Cardiac fibroblast (primary cell): ENCODE measurements around the gene PAFAH1B1.
A peak's percentile ranks its signal among the peaks of the same experiment; 100 is the strongest.

Experiments
- DNase-seq, 2 donors: peaks; one replicate each; pipeline versions ENCODE4 v3.0.0 to v3.0.0-alpha.2; 2010; ENCODE audit warnings: low read depth in 2 of 2
- H3K4me3 ChIP-seq, 2 donors: replicated peaks in 1 of 2; 1 replicate in 1 of 2; 2 replicates in 1 of 2; pipeline ENCODE4 v1.5.1; 2011; ENCODE audit warnings: low read depth in 2 of 2, low read length in 2 of 2, mild to moderate bottlenecking in 2 of 2, moderate library complexity in 1 of 2
- TF ChIP-seq, protein P1 (sequence below): IDR thresholded peaks from one replicate; pipeline ENCODE4 v1.5.1; 2011; ENCODE audit warnings: low read depth, mild to moderate bottlenecking, low read length, inconsistent platforms

Gene PAFAH1B1

DNA sequence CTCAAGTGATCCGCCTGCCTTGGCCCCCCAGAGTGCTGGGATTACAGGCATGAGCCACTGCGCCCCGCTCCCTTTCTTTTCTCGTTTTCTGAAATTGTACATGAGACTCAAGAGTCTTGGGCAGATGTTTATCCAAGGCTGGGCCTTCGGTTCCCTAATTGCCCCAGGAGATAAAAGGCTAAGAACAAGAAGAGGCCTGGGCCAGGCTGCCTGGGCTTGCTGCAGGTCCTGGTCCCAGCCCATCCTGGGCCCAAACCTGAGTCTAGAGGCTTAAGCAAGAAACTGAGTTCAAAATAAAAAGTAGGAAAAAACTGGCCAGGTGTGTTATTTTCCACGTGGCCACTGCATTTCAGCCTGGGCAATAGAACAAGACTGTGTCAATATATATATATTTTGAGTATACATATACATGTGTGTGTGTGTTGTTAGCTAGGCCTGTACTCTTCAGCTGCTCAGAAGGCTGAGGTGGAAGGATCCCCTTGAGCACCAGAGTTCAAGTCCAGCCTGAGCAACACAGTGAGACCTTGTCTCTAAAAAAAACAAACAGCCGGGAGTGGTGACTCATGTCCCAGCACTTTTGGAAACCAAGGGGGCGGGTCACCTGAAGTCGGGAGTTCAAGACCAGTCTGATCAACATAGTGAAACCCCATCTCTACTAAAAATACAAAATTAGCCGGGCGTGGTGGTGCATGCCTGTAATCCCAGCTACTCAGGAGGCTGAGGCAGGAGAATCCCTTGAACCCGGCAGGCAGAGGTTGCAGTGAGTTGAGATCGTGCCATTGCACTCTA lies 124.9 kb downstream of the PAFAH1B1 start:
- DNase-seq: peak in 1 of 2 donors; percentile 30
- TF ChIP-seq, protein P1, sequence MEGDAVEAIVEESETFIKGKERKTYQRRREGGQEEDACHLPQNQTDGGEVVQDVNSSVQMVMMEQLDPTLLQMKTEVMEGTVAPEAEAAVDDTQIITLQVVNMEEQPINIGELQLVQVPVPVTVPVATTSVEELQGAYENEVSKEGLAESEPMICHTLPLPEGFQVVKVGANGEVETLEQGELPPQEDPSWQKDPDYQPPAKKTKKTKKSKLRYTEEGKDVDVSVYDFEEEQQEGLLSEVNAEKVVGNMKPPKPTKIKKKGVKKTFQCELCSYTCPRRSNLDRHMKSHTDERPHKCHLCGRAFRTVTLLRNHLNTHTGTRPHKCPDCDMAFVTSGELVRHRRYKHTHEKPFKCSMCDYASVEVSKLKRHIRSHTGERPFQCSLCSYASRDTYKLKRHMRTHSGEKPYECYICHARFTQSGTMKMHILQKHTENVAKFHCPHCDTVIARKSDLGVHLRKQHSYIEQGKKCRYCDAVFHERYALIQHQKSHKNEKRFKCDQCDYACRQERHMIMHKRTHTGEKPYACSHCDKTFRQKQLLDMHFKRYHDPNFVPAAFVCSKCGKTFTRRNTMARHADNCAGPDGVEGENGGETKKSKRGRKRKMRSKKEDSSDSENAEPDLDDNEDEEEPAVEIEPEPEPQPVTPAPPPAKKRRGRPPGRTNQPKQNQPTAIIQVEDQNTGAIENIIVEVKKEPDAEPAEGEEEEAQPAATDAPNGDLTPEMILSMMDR: no peak
- no peak overlapping the region for H3K4me3 ChIP-seq

DNA sequence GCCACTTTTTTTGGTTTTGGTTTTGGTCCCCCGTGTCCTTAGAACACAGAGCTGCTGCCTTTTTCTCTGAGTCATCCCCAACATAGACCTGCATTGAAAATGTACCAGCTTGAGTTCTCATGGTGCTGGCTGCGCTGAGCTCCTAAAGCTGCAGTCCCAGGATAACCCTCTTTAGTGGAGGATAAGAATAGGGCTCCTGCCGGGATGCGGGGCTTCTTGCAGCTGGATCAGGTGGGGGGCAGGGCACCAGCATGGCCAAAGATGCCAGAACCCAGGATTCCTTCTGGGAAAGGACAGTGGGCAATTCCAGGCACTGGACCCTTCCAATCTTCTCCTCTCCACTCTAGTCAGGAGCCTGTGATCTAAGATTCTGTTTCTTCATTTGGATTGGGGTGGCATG lies 126.4 kb downstream of the PAFAH1B1 start:
- H3K4me3 ChIP-seq: no peak overlapping the region
- DNase-seq: no peak
- TF ChIP-seq, protein P1: no peak

DNA sequence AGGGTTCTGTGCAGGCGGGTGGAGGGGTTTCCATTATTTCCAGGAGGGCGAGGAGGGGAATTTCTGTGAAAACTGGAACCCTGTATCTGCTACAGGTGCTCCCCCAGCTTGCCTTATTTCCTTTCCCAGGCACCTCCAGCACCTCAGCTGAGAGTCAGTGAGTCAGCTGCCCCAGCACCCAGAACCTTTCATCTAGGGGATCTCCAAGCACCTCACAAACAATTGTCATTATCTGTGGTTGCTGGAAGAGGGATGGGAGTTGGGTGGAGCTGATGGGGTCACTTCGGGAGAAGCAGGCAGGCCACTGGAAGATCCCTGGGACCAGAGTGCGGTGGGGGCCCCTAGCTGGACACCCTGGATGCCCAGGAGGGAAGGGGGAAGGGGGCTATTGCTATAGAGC lies 128.1 kb downstream of the PAFAH1B1 start:
- no peak overlapping the region for H3K4me3 ChIP-seq
- no peak for DNase-seq
- TF ChIP-seq, protein P1: no peak

DNA sequence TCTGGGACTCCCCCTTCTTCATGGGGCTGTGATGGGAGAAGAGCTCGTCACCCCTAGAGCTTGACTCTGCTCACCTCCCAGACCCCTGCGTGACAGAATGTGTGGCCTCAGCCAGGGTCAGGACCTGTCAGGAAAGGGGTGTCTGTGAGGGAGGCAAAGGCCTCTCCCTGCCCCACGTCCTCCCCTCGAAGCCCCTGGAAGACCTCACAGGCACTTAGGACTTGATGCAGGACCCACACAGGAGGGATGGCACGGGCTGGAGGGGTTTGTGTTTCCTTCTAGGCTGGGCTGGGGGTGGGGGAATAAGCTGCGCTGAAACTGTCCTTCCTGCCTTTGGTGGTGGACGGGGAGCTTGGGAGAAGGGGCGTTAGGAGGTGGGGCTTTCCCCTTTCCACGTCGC lies 129.2 kb downstream of the PAFAH1B1 start:
- no peak overlapping the region for H3K4me3 ChIP-seq
- TF ChIP-seq, protein P1: no peak
- no peak for DNase-seq

DNA sequence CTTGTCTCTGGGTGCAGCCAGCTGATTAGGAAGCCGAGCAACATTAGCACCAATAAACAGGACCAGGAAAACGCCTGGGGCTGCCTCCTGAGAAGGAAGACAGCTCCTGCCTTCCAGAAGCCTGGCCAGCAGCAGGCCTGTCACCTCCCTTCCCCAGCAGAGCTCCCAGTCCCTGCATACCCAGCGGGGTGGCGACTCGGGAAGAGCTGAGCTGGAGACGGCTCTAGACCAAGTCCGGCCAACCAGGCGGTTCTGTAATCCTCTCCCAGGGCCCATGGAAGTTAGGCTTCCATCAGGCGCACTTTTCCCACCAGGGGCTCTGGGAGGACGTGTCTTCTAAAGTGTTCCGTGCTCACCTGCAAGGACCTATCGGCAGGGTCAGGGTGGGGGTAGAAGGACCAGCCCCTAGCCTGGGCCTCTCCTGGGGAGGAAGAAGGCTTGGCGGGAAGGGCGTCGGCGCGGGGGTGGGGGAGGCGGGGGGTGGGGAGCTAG lies 130.1 kb downstream of the PAFAH1B1 start:
- DNase-seq: no peak

DNA sequence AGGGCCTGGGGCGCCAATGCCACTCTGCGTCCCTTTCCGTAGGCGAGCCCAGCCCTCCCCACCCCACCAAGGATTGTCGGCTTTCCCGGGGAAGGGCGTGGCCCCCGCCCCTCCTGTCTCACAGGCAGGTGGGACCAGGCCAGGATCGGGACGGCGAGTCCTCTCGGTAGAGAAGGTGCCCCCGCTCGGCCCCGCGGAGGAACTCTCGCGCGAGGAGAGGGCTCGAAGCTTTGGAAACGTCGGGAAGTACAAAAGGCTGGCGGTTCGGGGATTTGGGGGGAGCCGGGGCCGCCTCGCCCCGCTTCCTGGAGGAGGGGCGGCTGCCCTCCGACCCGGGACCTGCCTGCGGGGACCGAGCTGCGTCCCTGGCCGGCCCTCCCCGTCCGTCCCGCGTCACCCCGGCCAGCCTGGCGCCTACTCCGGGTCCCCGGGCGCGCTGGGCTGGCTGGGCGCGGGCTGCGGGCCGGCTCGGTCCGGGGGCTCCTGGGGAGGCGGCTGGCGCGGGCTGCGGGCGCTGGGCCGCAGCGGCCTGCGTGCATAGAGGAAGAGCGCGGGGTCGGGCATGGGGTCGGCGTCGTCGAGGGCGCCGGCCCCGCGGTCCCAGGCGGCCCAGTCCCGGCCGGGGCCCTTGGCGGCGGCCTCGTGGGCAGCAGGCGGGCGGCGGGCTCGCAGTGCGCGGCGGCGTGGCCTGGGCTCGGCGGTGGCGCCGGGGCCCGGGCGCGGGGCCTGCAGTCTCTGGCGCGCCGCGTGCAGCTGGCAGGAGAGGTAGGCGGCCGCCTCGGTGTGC lies 130.7 kb downstream of the PAFAH1B1 start:
- TF ChIP-seq, protein P1: no peak
- no peak overlapping the region for H3K4me3 ChIP-seq
- no peak for DNase-seq

More for the DNA sequence above, 130.1 kb downstream of the PAFAH1B1 start:
- no peak overlapping the region for H3K4me3 ChIP-seq
- TF ChIP-seq, protein P1: no peak
